Neural progenitor cell (in vitro differentiated cells): ENCODE measurements around the gene ATXN10.

ENCODE experiments used
- CTCF ChIP-seq: fragments of 200-600 bp; sonication (generic); IDR thresholded peaks from 2 replicates; pipeline ENCODE4 v1.5.1; 2017; ENCODE audit warnings: antibody characterized with exemption, mild to moderate bottlenecking
- EZH2 ChIP-seq: fragments of 200-600 bp; sonication (generic); IDR thresholded peaks from 2 replicates; pipeline ENCODE4 v1.6.1; 2017; ENCODE audit warnings: antibody characterized with exemption, mild to moderate bottlenecking, moderate library complexity
- EZH2phosphoT487 ChIP-seq: fragments of 200-600 bp; sonication (generic); IDR thresholded peaks from 2 replicates; pipeline ENCODE4 v1.6.1; 2017; ENCODE audit warnings: antibody characterized with exemption

- TF ChIP-seq CTCF (no peak), EZH2phosphoT487 (no peak), EZH2 (no peak)
Measured at GRCh38 chr22:45756558-45756957, 84.9 kb downstream of the ATXN10 start.
